ENCODE measurements around the gene STYK1. TPM values are rescaled to one million over a fixed set of nuclear protein-coding genes. Genes with fewer than 3 reads are reported as not detected.
A peak's percentile ranks its signal among the peaks of the same experiment; 100 is the strongest.

STYK1 gene
- total RNA-seq, 4 donors from 2014 or later = 2.0 to 2.5 (median 2.2) TPM

DNA sequence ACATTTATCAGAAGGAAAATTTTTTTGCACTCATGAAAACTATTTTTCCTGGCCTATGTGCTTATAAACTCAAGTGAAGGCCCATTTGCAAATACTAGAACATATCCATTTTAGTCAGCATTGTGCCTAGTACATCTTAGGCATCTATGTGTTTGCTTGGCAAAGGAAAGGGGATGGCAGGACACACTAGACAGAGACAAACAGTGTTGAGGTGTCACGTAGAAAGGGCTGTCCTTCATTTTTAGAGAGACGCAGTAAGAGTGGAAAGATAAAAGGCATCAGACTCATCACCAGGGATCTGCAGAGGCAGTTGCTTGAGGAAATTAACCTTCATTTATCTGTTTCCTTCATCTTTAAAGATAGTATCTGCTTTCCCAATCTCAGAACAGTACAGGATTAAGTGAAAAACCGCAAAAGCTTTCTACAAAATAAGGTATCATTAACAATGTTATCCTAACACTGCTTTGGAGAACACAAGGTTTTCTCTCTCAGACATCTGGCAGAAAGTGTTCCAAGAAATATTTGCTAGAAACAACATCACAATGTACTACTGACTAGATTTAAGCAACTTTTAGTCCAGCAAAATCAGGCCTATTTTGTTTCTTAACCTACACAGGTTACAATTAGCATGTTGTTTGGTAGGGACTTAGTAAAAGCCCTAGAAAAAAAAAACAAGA lies 47.3 kb upstream of the STYK1 start:
- intact Hi-C loops (cut with DNase I; ENCODE audit: low total_unique reads) = loop anchor here (10.0 kb wide), 1 partner anchor 2004 kb away; no protein-coding TSS in a partner anchor
- WGBS, 2 donors = 11 to 13% methylated on average over 3 of the region's 3 CpGs
- no peak for DNase-seq (ENCODE audit: low spot score in 2 of 2)
- TF ChIP-seq POLR2A (IDR thresholded peaks at IDR 0.05) = no peak
- TF ChIP-seq, protein P1, sequence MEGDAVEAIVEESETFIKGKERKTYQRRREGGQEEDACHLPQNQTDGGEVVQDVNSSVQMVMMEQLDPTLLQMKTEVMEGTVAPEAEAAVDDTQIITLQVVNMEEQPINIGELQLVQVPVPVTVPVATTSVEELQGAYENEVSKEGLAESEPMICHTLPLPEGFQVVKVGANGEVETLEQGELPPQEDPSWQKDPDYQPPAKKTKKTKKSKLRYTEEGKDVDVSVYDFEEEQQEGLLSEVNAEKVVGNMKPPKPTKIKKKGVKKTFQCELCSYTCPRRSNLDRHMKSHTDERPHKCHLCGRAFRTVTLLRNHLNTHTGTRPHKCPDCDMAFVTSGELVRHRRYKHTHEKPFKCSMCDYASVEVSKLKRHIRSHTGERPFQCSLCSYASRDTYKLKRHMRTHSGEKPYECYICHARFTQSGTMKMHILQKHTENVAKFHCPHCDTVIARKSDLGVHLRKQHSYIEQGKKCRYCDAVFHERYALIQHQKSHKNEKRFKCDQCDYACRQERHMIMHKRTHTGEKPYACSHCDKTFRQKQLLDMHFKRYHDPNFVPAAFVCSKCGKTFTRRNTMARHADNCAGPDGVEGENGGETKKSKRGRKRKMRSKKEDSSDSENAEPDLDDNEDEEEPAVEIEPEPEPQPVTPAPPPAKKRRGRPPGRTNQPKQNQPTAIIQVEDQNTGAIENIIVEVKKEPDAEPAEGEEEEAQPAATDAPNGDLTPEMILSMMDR (IDR thresholded peaks at IDR 0.05) = no peak
- peak overlapping the region; percentile 97 for H3K4me3 ChIP-seq (ENCODE audit: low read depth, poor library complexity, severe bottlenecking)

DNA sequence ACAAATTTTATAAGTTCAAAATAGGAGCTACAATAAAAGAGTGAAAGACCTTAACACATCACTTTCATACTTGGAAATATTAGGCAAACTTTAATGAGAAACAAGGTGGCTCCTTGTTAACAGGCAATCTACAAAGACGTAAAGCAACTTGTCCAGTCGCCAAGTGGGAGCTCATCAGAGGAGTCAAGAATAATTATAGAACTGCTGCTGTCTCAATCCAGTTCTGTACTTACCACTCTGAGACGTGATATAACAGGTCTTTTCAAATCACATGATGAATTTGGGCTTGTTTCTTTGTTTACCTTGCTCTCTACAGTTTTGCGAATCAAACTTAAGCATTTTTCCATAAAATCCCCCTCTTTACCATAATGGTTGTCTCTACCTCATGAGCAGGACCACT lies 45.6 kb upstream of the STYK1 start:
- no peak overlapping the region for H3K4me3 ChIP-seq (ENCODE audit: low read depth, poor library complexity, severe bottlenecking)
- intact Hi-C loops (cut with DNase I; ENCODE audit: low total_unique reads) = no loop called here
- TF ChIP-seq POLR2A (IDR thresholded peaks at IDR 0.05) = no peak
- TF ChIP-seq, protein P1 (IDR thresholded peaks at IDR 0.05) = no peak
- peak in 1 of 2 donors; percentile 75 for DNase-seq (ENCODE audit: low spot score in 2 of 2)
- 41 to 46% methylated on average over 4 of the region's 4 CpGs for WGBS, 2 donors

DNA sequence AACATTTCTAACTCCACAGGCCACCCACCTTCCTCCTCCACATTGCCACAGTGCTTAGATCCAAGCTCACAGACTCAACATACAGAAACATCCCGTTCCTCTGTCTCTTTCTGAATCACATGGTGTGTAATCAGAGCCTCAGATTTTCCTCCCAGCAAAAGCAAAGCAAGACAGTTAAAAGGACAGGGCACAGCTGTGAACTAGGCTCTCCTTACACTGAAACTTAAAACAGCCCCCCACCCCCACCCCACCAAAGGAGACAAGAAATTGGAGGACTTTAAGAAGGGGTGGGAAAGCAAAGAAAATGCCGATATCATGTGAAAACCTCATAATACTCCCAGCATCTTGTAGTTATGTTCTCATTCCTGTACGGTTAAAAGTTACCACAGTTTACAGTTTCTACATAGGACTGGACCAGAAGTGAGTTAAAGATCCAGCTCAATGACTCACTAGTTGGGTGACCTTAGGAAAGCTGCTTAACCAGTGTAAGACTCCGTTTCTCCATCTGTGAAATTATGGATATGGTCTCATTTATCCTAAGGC lies 44.5 kb upstream of the STYK1 start:
- TF ChIP-seq POLR2A (IDR thresholded peaks at IDR 0.05) = no peak
- TF ChIP-seq, protein P1 (IDR thresholded peaks at IDR 0.05) = no peak

DNA sequence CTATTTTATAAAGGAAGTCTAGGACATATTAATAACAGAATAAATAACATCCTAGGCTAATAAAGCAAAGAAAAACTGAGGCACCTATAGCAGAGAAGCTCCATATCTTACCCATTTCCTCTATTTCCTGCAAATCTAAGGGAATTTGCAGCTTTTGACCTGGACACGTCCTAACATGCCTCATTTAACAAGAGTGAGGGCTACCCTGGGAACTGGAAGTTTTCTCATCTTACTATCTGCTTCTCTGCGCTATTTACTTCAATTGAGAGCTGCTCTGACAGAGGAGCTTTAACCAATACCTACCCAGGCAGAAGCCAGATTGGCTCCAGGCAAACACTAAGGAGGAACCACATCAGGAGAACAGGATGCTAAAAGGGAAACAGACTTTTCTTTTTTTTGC lies 43.6 kb upstream of the STYK1 start:
- WGBS, 2 donors = 24 to 39% methylated on average over 2 of the region's 2 CpGs
- no peak for DNase-seq (ENCODE audit: low spot score in 2 of 2)
- intact Hi-C loops (cut with DNase I; ENCODE audit: low total_unique reads) = no loop called here
- H3K4me3 ChIP-seq (ENCODE audit: low read depth, poor library complexity, severe bottlenecking) = no peak overlapping the region
- TF ChIP-seq, protein P1 (IDR thresholded peaks at IDR 0.05) = no peak
- no peak for TF ChIP-seq POLR2A (IDR thresholded peaks at IDR 0.05)

More for the DNA sequence above, 44.5 kb upstream of the STYK1 start:
- H3K4me3 ChIP-seq (ENCODE audit: low read depth, poor library complexity, severe bottlenecking) = no peak overlapping the region
- DNase-seq (ENCODE audit: low spot score in 2 of 2) = no peak
- WGBS, 2 donors = 23 to 34% methylated on average over 4 of the region's 4 CpGs
- intact Hi-C loops (cut with DNase I; ENCODE audit: low total_unique reads) = no loop called here

DNA sequence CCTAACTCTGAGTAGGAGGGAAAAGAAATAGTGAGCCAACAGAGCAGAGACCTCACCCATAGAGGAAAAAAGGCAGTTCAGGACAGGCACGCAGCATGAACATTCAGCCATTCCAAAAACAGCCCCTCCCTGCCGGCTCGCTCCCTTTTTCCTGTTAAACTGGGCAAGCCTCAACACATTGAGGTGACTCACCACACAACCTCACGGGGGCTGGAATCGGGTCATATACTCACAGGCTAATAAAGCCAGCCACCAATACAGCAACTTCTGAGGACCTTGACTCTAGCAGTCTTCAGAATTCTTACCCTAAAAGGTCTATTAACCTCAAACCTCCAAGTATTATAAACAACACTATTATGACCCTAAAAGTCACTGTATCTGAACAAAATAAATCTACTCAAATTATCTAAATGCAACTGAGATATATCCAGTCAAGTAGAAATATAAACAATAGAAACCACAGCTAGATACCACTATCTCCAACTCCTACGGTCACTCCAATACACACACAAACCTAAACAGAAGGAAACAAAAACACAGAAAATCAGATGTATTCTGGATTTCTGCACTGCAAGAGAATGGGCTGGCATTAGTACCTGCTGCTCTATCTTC lies 43.0 kb upstream of the STYK1 start:
- 8 to 10% methylated on average over 6 of the region's 6 CpGs for WGBS, 2 donors

More for the DNA sequence above, 43.0 kb upstream of the STYK1 start:
- intact Hi-C loops (cut with DNase I; ENCODE audit: low total_unique reads) = no loop called here
- DNase-seq (ENCODE audit: low spot score in 2 of 2) = peak; percentile 91 to 96
- no peak for TF ChIP-seq POLR2A (IDR thresholded peaks at IDR 0.05)
- TF ChIP-seq, protein P1 (IDR thresholded peaks at IDR 0.05) = no peak
- H3K4me3 ChIP-seq (ENCODE audit: low read depth, poor library complexity, severe bottlenecking) = no peak overlapping the region
